Hepatocyte (in vitro differentiated cells): Measurements from ENCODE around the gene EPN1.

Experiments used
- CTCF ChIP-seq: fragments of 200-600 bp; sonication (generic); IDR thresholded peaks from 2 replicates; pipeline ENCODE4 v1.5.1; 2016; ENCODE audit warnings: antibody characterized with exemption, mild to moderate bottlenecking; ENCODE audit not compliant: poor library complexity
- EZH2 ChIP-seq: fragments of 200-600 bp; sonication (generic); IDR thresholded peaks from 2 replicates; pipeline ENCODE4 v1.6.1; 2016; ENCODE audit warnings: antibody characterized with exemption, mild to moderate bottlenecking, borderline replicate concordance
- EZH2phosphoT487 ChIP-seq: fragments of 200-600 bp; sonication (generic); IDR thresholded peaks from one replicate; pipeline ENCODE4 v1.6.1; 2018; ENCODE audit warnings: antibody characterized with exemption, mild to moderate bottlenecking, low read depth, moderate library complexity; ENCODE audit not compliant: unreplicated experiment, severe bottlenecking

- no peak for TF ChIP-seq CTCF
- TF ChIP-seq EZH2, result no peak
- no peak for TF ChIP-seq EZH2phosphoT487
Observed at GRCh38 chr19:55652311-55653128, 22.5 kb upstream of the EPN1 start.
